H9 (cell line): Measurements from ENCODE around the gene RRH. TPM values are rescaled to one million over a fixed set of nuclear protein-coding genes. Genes with fewer than 3 reads are reported as not detected.

ENCODE experiments used
- DNase-seq: peaks from one replicate; pipeline ENCODE4 v3.0.0-alpha.2; 2017
- H2AFZ ChIP-seq: one replicate; pipeline ENCODE4 v1.6.1; 2013; ENCODE audit warnings: mild to moderate bottlenecking, low read length, control low read depth, moderate library complexity
- H2AK5ac ChIP-seq: 2 replicates; pipeline ENCODE4 v1.6.1; 2013; ENCODE audit warnings: low read length, control low read depth, mixed read lengths; ENCODE audit not compliant: insufficient read length
- H2BK120ac ChIP-seq: one replicate; pipeline ENCODE4 v1.6.1; 2013; ENCODE audit warnings: low read depth, mild to moderate bottlenecking, low read length, control low read depth, inconsistent platforms; ENCODE audit not compliant: poor library complexity, severe bottlenecking
- H2BK12ac ChIP-seq: 2 replicates; pipeline ENCODE4 v1.6.1; 2013; ENCODE audit warnings: low read length, control low read depth, mixed read lengths, low read depth; ENCODE audit not compliant: insufficient read length
- H2BK15ac ChIP-seq: 2 replicates; pipeline ENCODE4 v1.6.1; 2013; ENCODE audit warnings: low read depth, low read length, control low read depth
- H2BK20ac ChIP-seq: one replicate; pipeline ENCODE4 v1.6.1; 2013; ENCODE audit warnings: low read depth, mild to moderate bottlenecking, low read length, control low read depth, inconsistent platforms; ENCODE audit not compliant: poor library complexity, severe bottlenecking
- H2BK5ac ChIP-seq: 2 replicates; pipeline ENCODE4 v1.6.1; 2013; ENCODE audit warnings: low read length, control low read depth, mixed read lengths; ENCODE audit not compliant: insufficient read length
- H3K14ac ChIP-seq: 2 replicates; pipeline ENCODE4 v1.6.1; 2013; ENCODE audit warnings: low read length, control low read depth; ENCODE audit not compliant: insufficient read depth
- H3K18ac ChIP-seq: 2 replicates; pipeline ENCODE4 v1.6.1; 2013; ENCODE audit warnings: low read depth, mild to moderate bottlenecking, mixed read lengths, low read length, control low read depth; ENCODE audit not compliant: insufficient read length
- H3K23ac ChIP-seq: 2 replicates; pipeline ENCODE4 v1.6.1; 2013; ENCODE audit warnings: low read length, control low read depth, mixed read lengths, low read depth; ENCODE audit not compliant: insufficient read length
- H3K23me2 ChIP-seq: 2 replicates; pipeline ENCODE4 v1.6.1; 2013; ENCODE audit warnings: low read depth, mild to moderate bottlenecking, mixed read lengths, low read length, control low read depth; ENCODE audit not compliant: insufficient read length, poor library complexity, severe bottlenecking
- H3K27ac ChIP-seq: 2 replicates; pipeline ENCODE4 v1.5.1; 2013; ENCODE audit warnings: low read length, control low read depth, mixed read lengths, low read depth; ENCODE audit not compliant: insufficient read length
- H3K27me3 ChIP-seq: 2 replicates; pipeline ENCODE4 v1.6.1; 2013; ENCODE audit warnings: low read length, control low read depth, inconsistent platforms; ENCODE audit not compliant: insufficient read depth
- H3K4ac ChIP-seq: 2 replicates; pipeline ENCODE4 v1.6.1; 2013; ENCODE audit warnings: low read depth, mild to moderate bottlenecking, control low read depth, inconsistent platforms, low read length, moderate library complexity
- H3K4me1 ChIP-seq: 2 replicates; pipeline ENCODE4 v1.6.1; 2013; ENCODE audit warnings: low read length, control low read depth, inconsistent platforms; ENCODE audit not compliant: insufficient read depth
- H3K4me2 ChIP-seq: 2 replicates; pipeline ENCODE4 v1.6.1; 2013; ENCODE audit warnings: low read length, control low read depth, mixed read lengths; ENCODE audit not compliant: insufficient read length, insufficient read depth
- H3K56ac ChIP-seq: 2 replicates; pipeline ENCODE4 v1.6.1; 2013; ENCODE audit warnings: low read depth, mild to moderate bottlenecking, mixed read lengths, low read length, control low read depth; ENCODE audit not compliant: insufficient read length
- H3K79me1 ChIP-seq: 2 replicates; pipeline ENCODE4 v1.6.1; 2013; ENCODE audit warnings: low read depth, mild to moderate bottlenecking, moderate library complexity, low read length, control low read depth, inconsistent platforms; ENCODE audit not compliant: insufficient read depth, poor library complexity, severe bottlenecking
- H3K79me2 ChIP-seq: 2 replicates; pipeline ENCODE4 v1.6.1; 2013; ENCODE audit warnings: low read length, control low read depth, inconsistent platforms; ENCODE audit not compliant: insufficient read depth
- H3K9ac ChIP-seq: 2 replicates; pipeline ENCODE4 v1.6.1; 2013; ENCODE audit warnings: low read length, control low read depth, mixed read lengths; ENCODE audit not compliant: insufficient read length; ENCODE audit errors: extremely low read depth
- H3K9me3 ChIP-seq: one replicate; pipeline ENCODE4 v1.6.1; 2013; ENCODE audit warnings: low read depth, low read length, inconsistent platforms; ENCODE audit not compliant: control insufficient read depth
- H3T11ph ChIP-seq: one replicate; pipeline ENCODE4 v1.6.1; 2013; ENCODE audit warnings: mild to moderate bottlenecking, low read length, control low read depth, inconsistent platforms
- H4K20me1 ChIP-seq: one replicate; pipeline ENCODE4 v1.6.1; 2013; ENCODE audit not compliant: control insufficient read depth, insufficient read length, insufficient read depth
- H4K5ac ChIP-seq: 2 replicates; pipeline ENCODE4 v1.6.1; 2013; ENCODE audit warnings: low read depth, mild to moderate bottlenecking, mixed read lengths, low read length, control low read depth; ENCODE audit not compliant: insufficient read length
- H4K8ac ChIP-seq: replicated peaks from 2 replicates; pipeline ENCODE4 v1.6.1; 2013; ENCODE audit warnings: low read length, control low read depth, mixed read lengths, low read depth; ENCODE audit not compliant: insufficient read length
- H4K91ac ChIP-seq: 2 replicates; pipeline ENCODE4 v1.6.1; 2013; ENCODE audit warnings: low read depth, mild to moderate bottlenecking, moderate library complexity, mixed read lengths, low read length, control low read depth; ENCODE audit not compliant: insufficient read length
- H3K27ac Mint-ChIP-seq, 3 experiments: 2 replicates in 2 of 3; 3 replicates in 1 of 3; pipeline ENCODE4 v1.8.0; 2020 to 2021; ENCODE audit warnings: mixed read lengths in 3 of 3, mild to moderate bottlenecking in 1 of 3, moderate library complexity in 1 of 3
- H3K27me3 Mint-ChIP-seq: 2 replicates; pipeline ENCODE4 v1.8.0; 2021; ENCODE audit warnings: low read depth, mild to moderate bottlenecking, moderate library complexity, mixed read lengths
- H3K36me3 Mint-ChIP-seq, 3 experiments: 2 replicates in 2 of 3; 3 replicates in 1 of 3; pipeline ENCODE4 v1.8.0; 2020 to 2021; ENCODE audit warnings: low read depth in 3 of 3, mixed read lengths in 3 of 3; ENCODE audit not compliant: insufficient read depth in 1 of 3
- H3K4me1 Mint-ChIP-seq, 2 experiments: 2 replicates each; pipeline ENCODE4 v1.8.0; 2020; ENCODE audit warnings: mixed read lengths in 2 of 2
- H3K4me3 Mint-ChIP-seq, 2 experiments: 2 replicates in 1 of 2; 3 replicates in 1 of 2; pipeline ENCODE4 v1.8.0; 2020 to 2021; ENCODE audit warnings: mild to moderate bottlenecking in 2 of 2, mixed read lengths in 2 of 2, moderate library complexity in 1 of 2
- H3K9me3 Mint-ChIP-seq, 2 experiments: 2 replicates in 1 of 2; 3 replicates in 1 of 2; pipeline ENCODE4 v1.8.0; 2020; ENCODE audit warnings: mild to moderate bottlenecking in 2 of 2, mixed read lengths in 2 of 2, moderate library complexity in 1 of 2
- WGBS: extraction: QIAGEN DNeasy Blood & Tissue Kit; methylation state at CpG from one replicate; pipeline ENCODE4 v1.1.7; 2013; ENCODE audit warnings: missing lambda C conversion rate, low lambda C conversion rate, mixed read lengths; ENCODE audit not compliant: insufficient read length; ENCODE audit errors: extremely low coverage; 5-methylcytosine and 5-hydroxymethylcytosine counted together
- total RNA-seq: library from RNA; stranded (reverse); gene quantifications from 2 replicates; pipeline ENCODE4 v1.2.1, GENCODE V29; 2021
- TF ChIP-seq, protein P1 (sequence below): fragments of 200-600 bp; sonication (generic); conservative IDR thresholded peaks from 3 replicates; pipeline ENCODE4 v1.8.0; 2021; ENCODE audit warnings: antibody characterized with exemption, mild to moderate bottlenecking

The RRH gene
- total RNA-seq, 1 experiment from 2014 or later: not detected

DNA sequence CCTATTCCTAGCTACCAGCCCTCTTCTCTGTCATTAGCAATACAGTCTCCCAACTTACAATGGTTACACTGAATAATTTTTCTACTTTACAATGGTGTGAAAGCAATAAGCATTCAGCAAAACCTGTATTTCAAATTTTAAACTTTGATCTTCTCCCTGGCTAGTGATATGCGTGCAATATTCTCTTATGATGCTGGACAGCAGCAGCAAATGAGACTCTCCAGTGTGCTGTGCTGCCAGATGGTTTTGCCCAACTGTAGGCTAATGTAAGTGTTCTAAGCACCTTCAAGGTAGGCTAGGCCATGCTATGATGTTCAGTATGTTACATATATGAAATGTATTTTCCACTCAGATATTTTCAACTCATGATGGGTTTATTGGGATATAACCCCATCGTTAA lies 18.1 kb upstream of the RRH start:
- H4K8ac ChIP-seq: no peak overlapping the region
- Mint-ChIP-seq H3K4me1 (peaks cover 14 to 20% of the 10 kb centered on the region in 2 experiments), H3K4me3 (no peak overlapping the region), H3K27me3 (no peaks in the 10 kb centered on the region), H3K9me3 (no peaks in the 10 kb centered on the region), H3K27ac (no peak overlapping the region), H3K36me3 (no peaks in the 10 kb centered on the region)
- no peak overlapping the region for H3K14ac ChIP-seq
- no peak overlapping the region for H3K23ac ChIP-seq
- peaks cover 2% of the 10 kb centered on the region; the same call in 1 of the 2 replicates for H3K4me1 ChIP-seq
- no peak overlapping the region for H3K9ac ChIP-seq
- no peak overlapping the region for H2AFZ ChIP-seq
- H2BK20ac ChIP-seq: no peak overlapping the region
- no peak overlapping the region for H3K56ac ChIP-seq
- H3K4ac ChIP-seq: no peak overlapping the region
- no peaks in the 10 kb centered on the region for H3K79me1 ChIP-seq
- no peak overlapping the region for H2BK5ac ChIP-seq
- H3T11ph ChIP-seq: no peak overlapping the region
- no peaks in the 10 kb centered on the region for H3K27me3 ChIP-seq
- no peak overlapping the region for H4K91ac ChIP-seq
- H4K5ac ChIP-seq: no peak overlapping the region
- TF ChIP-seq, protein P1, sequence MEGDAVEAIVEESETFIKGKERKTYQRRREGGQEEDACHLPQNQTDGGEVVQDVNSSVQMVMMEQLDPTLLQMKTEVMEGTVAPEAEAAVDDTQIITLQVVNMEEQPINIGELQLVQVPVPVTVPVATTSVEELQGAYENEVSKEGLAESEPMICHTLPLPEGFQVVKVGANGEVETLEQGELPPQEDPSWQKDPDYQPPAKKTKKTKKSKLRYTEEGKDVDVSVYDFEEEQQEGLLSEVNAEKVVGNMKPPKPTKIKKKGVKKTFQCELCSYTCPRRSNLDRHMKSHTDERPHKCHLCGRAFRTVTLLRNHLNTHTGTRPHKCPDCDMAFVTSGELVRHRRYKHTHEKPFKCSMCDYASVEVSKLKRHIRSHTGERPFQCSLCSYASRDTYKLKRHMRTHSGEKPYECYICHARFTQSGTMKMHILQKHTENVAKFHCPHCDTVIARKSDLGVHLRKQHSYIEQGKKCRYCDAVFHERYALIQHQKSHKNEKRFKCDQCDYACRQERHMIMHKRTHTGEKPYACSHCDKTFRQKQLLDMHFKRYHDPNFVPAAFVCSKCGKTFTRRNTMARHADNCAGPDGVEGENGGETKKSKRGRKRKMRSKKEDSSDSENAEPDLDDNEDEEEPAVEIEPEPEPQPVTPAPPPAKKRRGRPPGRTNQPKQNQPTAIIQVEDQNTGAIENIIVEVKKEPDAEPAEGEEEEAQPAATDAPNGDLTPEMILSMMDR: no peak
- H3K4me2 ChIP-seq: no peak overlapping the region
- H2BK12ac ChIP-seq: no peak overlapping the region
- H3K23me2 ChIP-seq: no peaks in the 10 kb centered on the region
- H3K27ac ChIP-seq: no peak overlapping the region
- no peaks in the 10 kb centered on the region for H4K20me1 ChIP-seq
- H3K9me3 ChIP-seq: no peaks in the 10 kb centered on the region
- no CpG with 5 or more reads among the region's 2 CpGs for WGBS
- H2BK15ac ChIP-seq: no peak overlapping the region
- H2AK5ac ChIP-seq: no peak overlapping the region
- H3K18ac ChIP-seq: no peak overlapping the region
- no peaks in the 10 kb centered on the region for H3K79me2 ChIP-seq
- no peak overlapping the region for H2BK120ac ChIP-seq
- DNase-seq: no peak
